HepG2 (cell line): ENCODE results near the gene FAM187B. TPM values are rescaled to one million over a fixed set of nuclear protein-coding genes. Genes with fewer than 3 reads are reported as not detected.

Experiments used
- AGO1 ChIP-seq: fragments of 200-400 bp; formaldehyde crosslinking; IDR thresholded peaks from 2 replicates; pipeline ENCODE4 v1.6.1; 2017; ENCODE audit warnings: mild to moderate bottlenecking, low read depth, low read length, moderate library complexity; ENCODE audit not compliant: poor library complexity, severe bottlenecking
- DNMT1 ChIP-seq: sonication (generic); formaldehyde crosslinking; IDR thresholded peaks from 2 replicates; pipeline ENCODE4 v1.5.1; 2020; ENCODE audit warnings: mild to moderate bottlenecking, missing genetic modification reagents
- GABPB1 ChIP-seq: IDR thresholded peaks from 2 replicates; pipeline ENCODE4 v1.6.1; 2016; ENCODE audit warnings: mild to moderate bottlenecking, missing genetic modification reagents, moderate library complexity, missing compliant biosample characterization
- GATAD1 ChIP-seq: IDR thresholded peaks from 2 replicates; pipeline ENCODE4 v1.6.1; 2016; ENCODE audit warnings: missing genetic modification reagents, missing compliant biosample characterization
- HOXA5 ChIP-seq: sonication (generic); formaldehyde crosslinking; IDR thresholded peaks from 2 replicates; pipeline ENCODE4 v1.4.0; 2020; ENCODE audit warnings: missing genetic modification reagents
- NR2F6 ChIP-seq, 2 experiments: IDR thresholded peaks; 2 replicates each; pipeline ENCODE4 v1.6.1; 2016; ENCODE audit warnings: antibody characterized with exemption in 1 of 2, mild to moderate bottlenecking in 1 of 2
- NR3C1 ChIP-seq: sonication (generic); formaldehyde crosslinking; IDR thresholded peaks from 2 replicates; pipeline ENCODE4 v1.4.0; 2020; ENCODE audit warnings: missing genetic modification reagents
- POLR2A ChIP-seq, 2 experiments: IDR thresholded peaks; 2 replicates each; pipeline ENCODE4 v1.6.1; 2011; ENCODE audit warnings: low read depth in 2 of 2, low read length in 2 of 2, mild to moderate bottlenecking in 1 of 2, moderate library complexity in 1 of 2; ENCODE audit not compliant: insufficient read depth in 1 of 2
- SAFB2 ChIP-seq: sonication (generic); formaldehyde crosslinking; IDR thresholded peaks from 2 replicates; pipeline ENCODE4 v1.5.1; 2020; ENCODE audit warnings: missing genetic modification reagents, low read depth, mild to moderate bottlenecking, borderline replicate concordance
- SALL1 ChIP-seq: sonication (generic); formaldehyde crosslinking; IDR thresholded peaks from 2 replicates; pipeline ENCODE4 v1.8.0; 2022; ENCODE audit warnings: mild to moderate bottlenecking, missing genetic modification reagents
- SALL2 ChIP-seq: sonication (generic); formaldehyde crosslinking; IDR thresholded peaks from 2 replicates; pipeline ENCODE4 v1.8.1; 2023; ENCODE audit warnings: mild to moderate bottlenecking, missing genetic modification reagents, inconsistent platforms
- SMAD1 ChIP-seq: sonication (generic); formaldehyde crosslinking; IDR thresholded peaks from 2 replicates; pipeline ENCODE4 v1.4.0; 2020; ENCODE audit warnings: missing genetic modification reagents, low read depth, mild to moderate bottlenecking, borderline replicate concordance
- SP4 ChIP-seq: sonication (generic); formaldehyde crosslinking; IDR thresholded peaks from 2 replicates; pipeline ENCODE4 v1.8.1; 2023; ENCODE audit warnings: mild to moderate bottlenecking, missing genetic modification reagents
- SRSF4 ChIP-seq: fragments of 200-400 bp; formaldehyde crosslinking; IDR thresholded peaks from one replicate; pipeline ENCODE4 v1.6.1; 2018; ENCODE audit warnings: mild to moderate bottlenecking, low read depth, low read length, moderate library complexity; ENCODE audit not compliant: poor library complexity, severe bottlenecking
- TCF12 ChIP-seq, 2 experiments: fragments of 450-650 bp in 1 of 2; sonication (generic) in 1 of 2; formaldehyde crosslinking in 1 of 2; IDR thresholded peaks; 2 replicates each; pipeline versions ENCODE4 v1.6.1 to v1.8.0; 2017 to 2022; ENCODE audit warnings: antibody characterized with exemption in 1 of 2, mild to moderate bottlenecking in 1 of 2, missing genetic modification reagents in 1 of 2, moderate library complexity in 1 of 2
- ZNF264 ChIP-seq: sonication (generic); formaldehyde crosslinking; IDR thresholded peaks from 2 replicates; pipeline ENCODE4 v1.4.0; 2020; ENCODE audit warnings: missing genetic modification reagents
- ZNF33A ChIP-seq: sonication (generic); formaldehyde crosslinking; IDR thresholded peaks from 2 replicates; pipeline ENCODE4 v1.5.1; 2020; ENCODE audit warnings: missing genetic modification reagents, mild to moderate bottlenecking, moderate library complexity, borderline replicate concordance
- polyA plus RNA-seq, 8 experiments: library from polyadenylated mRNA; depleted of rRNA in 3 of 8; stranded (reverse) in 7 of 8; unstranded in 1 of 8; fragments of >200 nt; fragmentation: Illumina TruSeq in 4 of 8; extraction: Trizol in 4 of 8; gene quantifications; 2 replicates each; pipeline versions ENCODE4 v1.2.1 to v1.2.3, GENCODE V29; 2011 to 2016; ENCODE audit warnings: low read depth in 4 of 8, missing spikeins in 1 of 8, mixed read lengths in 1 of 8; ENCODE audit not compliant: insufficient read depth in 1 of 8
- total RNA-seq, 5 experiments: library from RNA; depleted of rRNA; stranded (reverse); fragments of >200 nt; fragmentation: Illumina TruSeq; extraction: Trizol; gene quantifications; 2 replicates each; pipeline ENCODE4 v1.2.3, GENCODE V29; 2016; ENCODE audit warnings: low read depth in 1 of 5
- TF ChIP-seq, protein P1 (sequence below): sonication (generic); formaldehyde crosslinking; IDR thresholded peaks from 2 replicates; pipeline ENCODE4 v1.5.1; 2020; ENCODE audit warnings: mild to moderate bottlenecking, missing genetic modification reagents
- TF ChIP-seq, protein P2 (sequence below): IDR thresholded peaks from 2 replicates; pipeline ENCODE4 v1.6.1; 2016; ENCODE audit warnings: low read depth, borderline replicate concordance
- TF ChIP-seq, protein P3 (sequence below): sonication (generic); formaldehyde crosslinking; IDR thresholded peaks from 2 replicates; pipeline ENCODE4 v1.4.0; 2020; ENCODE audit warnings: low read depth, mild to moderate bottlenecking, missing genetic modification reagents
- TF ChIP-seq, protein P4 (sequence below): sonication (generic); formaldehyde crosslinking; IDR thresholded peaks from 2 replicates; pipeline ENCODE4 v1.5.0; 2020; ENCODE audit warnings: mild to moderate bottlenecking, missing genetic modification reagents, borderline replicate concordance
- TF ChIP-seq, protein P5 (sequence below): sonication (generic); formaldehyde crosslinking; IDR thresholded peaks from 2 replicates; pipeline ENCODE4 v1.8.1; 2023; ENCODE audit warnings: mild to moderate bottlenecking, inconsistent platforms, moderate library complexity, missing genetic modification reagents, borderline replicate concordance

The FAM187B gene
- total and polyA plus RNA-seq, 2 of the 13 experiments (the other 11 are each of a cell fraction or from before 2014, with no cell fraction given) = not detected

DNA sequence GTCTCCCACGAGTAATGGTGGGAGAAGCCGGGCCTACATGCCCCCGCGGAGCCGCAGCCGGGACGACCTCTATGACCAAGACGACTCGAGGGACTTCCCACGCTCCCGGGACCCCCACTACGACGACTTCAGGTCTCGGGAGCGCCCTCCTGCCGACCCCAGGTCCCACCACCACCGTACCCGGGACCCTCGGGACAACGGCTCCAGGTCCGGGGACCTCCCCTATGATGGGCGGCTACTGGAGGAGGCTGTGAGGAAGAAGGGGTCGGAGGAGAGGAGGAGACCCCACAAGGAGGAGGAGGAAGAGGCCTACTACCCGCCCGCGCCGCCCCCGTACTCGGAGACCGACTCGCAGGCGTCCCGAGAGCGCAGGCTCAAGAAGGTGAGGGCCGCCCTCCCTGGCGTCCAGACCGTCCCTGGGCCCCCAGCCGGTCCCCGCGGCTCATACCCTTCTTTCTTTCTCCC is 38.8 kb upstream of the FAM187B start (continued):
- TF ChIP-seq, protein P1, sequence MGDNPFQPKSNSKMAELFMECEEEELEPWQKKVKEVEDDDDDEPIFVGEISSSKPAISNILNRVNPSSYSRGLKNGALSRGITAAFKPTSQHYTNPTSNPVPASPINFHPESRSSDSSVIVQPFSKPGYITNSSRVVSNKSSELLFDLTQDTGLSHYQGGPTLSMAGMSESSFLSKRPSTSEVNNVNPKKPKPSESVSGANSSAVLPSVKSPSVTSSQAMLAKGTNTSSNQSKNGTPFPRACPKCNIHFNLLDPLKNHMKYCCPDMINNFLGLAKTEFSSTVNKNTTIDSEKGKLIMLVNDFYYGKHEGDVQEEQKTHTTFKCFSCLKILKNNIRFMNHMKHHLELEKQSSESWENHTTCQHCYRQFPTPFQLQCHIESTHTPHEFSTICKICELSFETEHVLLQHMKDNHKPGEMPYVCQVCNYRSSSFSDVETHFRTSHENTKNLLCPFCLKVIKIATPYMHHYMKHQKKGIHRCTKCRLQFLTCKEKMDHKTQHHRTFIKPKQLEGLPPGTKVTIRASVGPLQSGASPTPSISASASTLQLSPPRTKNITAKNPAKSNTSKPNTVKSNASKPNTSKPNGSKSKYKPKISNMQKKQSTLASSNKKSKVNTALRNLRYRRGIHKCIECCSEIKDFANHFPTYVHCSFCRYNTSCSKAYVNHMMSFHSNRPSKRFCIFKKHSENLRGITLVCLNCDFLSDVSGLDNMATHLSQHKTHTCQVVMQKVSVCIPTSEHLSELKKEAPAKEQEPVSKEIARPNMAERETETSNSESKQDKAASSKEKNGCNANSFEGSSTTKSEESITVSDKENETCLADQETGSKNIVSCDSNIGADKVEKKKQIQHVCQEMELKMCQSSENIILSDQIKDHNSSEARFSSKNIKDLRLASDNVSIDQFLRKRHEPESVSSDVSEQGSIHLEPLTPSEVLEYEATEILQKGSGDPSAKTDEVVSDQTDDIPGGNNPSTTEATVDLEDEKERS (CRISPR knock-in tag) = no peak
- TF ChIP-seq DNMT1 (CRISPR knock-in tag) (no peak), SRSF4 (no peak), SMAD1 (CRISPR knock-in tag) (no peak), SALL1 (peak; percentile 8; the same call in 1 of the 2 replicates), TCF12 (IDR thresholded peaks at IDR 0.05) (no peak), TCF12 (CRISPR knock-in tag; IDR thresholded peaks at IDR 0.05) (peak; percentile 52; the same call in 1 of the 2 replicates), GATAD1 (CRISPR knock-in tag) (no peak), ZNF33A (CRISPR knock-in tag) (no peak), SAFB2 (CRISPR knock-in tag) (no peak), GABPB1 (peak; percentile 30; the same call in 1 of the 2 replicates), NR3C1 (CRISPR knock-in tag) (no peak), NR2F6 (IDR thresholded peaks at IDR 0.05) (no peak), NR2F6 (CRISPR knock-in tag; IDR thresholded peaks at IDR 0.05) (no peak), ZNF264 (CRISPR knock-in tag) (no peak), SALL2 (no peak), SP4 (CRISPR knock-in tag) (no peak), AGO1 (peak; percentile 97), HOXA5 (CRISPR knock-in tag) (0 out of 2 replicates have a peak, but pooled peaks have one; percentile 43), POLR2A (IDR thresholded peaks at IDR 0.05; ENCODE audit: insufficient read depth in 1 of 2, low read depth in 2 of 2, low read length in 2 of 2) (peak; percentile 32 to 51)
- TF ChIP-seq, protein P2, sequence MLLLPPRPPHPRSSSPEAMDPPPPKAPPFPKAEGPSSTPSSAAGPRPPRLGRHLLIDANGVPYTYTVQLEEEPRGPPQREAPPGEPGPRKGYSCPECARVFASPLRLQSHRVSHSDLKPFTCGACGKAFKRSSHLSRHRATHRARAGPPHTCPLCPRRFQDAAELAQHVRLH (CRISPR knock-in tag) = no peak
- TF ChIP-seq, protein P3, sequence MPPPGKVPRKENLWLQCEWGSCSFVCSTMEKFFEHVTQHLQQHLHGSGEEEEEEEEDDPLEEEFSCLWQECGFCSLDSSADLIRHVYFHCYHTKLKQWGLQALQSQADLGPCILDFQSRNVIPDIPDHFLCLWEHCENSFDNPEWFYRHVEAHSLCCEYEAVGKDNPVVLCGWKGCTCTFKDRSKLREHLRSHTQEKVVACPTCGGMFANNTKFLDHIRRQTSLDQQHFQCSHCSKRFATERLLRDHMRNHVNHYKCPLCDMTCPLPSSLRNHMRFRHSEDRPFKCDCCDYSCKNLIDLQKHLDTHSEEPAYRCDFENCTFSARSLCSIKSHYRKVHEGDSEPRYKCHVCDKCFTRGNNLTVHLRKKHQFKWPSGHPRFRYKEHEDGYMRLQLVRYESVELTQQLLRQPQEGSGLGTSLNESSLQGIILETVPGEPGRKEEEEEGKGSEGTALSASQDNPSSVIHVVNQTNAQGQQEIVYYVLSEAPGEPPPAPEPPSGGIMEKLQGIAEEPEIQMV (CRISPR knock-in tag) = no peak
- TF ChIP-seq, protein P4, sequence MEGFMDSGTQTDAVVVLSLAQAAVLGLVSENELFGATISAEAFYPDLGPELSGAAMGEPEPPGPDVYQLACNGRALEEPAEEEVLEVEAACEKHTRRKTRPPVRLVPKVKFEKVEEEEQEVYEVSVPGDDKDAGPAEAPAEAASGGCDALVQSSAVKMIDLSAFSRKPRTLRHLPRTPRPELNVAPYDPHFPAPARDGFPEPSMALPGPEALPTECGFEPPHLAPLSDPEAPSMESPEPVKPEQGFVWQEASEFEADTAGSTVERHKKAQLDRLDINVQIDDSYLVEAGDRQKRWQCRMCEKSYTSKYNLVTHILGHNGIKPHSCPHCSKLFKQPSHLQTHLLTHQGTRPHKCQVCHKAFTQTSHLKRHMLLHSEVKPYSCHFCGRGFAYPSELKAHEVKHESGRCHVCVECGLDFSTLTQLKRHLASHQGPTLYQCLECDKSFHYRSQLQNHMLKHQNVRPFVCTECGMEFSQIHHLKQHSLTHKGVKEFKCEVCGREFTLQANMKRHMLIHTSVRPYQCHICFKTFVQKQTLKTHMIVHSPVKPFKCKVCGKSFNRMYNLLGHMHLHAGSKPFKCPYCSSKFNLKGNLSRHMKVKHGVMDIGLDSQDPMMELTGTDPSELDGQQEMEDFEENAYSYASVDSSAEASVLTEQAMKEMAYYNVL (CRISPR knock-in tag) = 0 out of 2 replicates have a peak, but pooled peaks have one; percentile 23
- TF ChIP-seq, protein P5, sequence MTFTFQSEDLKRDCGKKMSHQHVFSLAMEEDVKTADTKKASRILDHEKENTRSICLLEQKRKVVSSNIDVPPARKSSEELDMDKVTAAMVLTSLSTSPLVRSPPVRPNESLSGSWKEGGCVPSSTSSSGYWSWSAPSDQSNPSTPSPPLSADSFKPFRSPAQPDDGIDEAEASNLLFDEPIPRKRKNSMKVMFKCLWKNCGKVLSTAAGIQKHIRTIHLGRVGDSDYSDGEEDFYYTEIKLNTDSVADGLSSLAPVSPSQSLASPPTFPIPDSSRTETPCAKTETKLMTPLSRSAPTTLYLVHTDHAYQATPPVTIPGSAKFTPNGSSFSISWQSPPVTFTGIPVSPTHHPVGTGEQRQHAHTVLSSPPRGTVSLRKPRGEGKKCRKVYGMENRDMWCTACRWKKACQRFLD = no peak
